Common myeloid progenitor, CD34-positive (primary cell): ENCODE measurements around the gene KIAA1958.
"Not testable (repeated sequence)": the region's sequence is repeated elsewhere in the genome, so short reads cannot be mapped to it uniquely, and the experiment has no call there.

ENCODE experiments used
- CTCF ChIA-PET: fragments of 350-600 bp; sonication (Branson Sonifier 250); formaldehyde crosslinking; loops from one replicate; lab custom pipeline; 2021; ENCODE audit warnings: antibody characterized with exemption; lab: Charles Lee
- POLR2A ChIA-PET: fragments of 350-600 bp; sonication (Branson Sonifier 250); formaldehyde crosslinking; loops from one replicate; lab custom pipeline; 2021; ENCODE audit warnings: antibody characterized with exemption; lab: Charles Lee
- DNase-seq, 3 donors: peaks; one replicate each; pipeline versions ENCODE4 v3.0.0 to v3.0.0-alpha.2; 2013
- H3K27ac ChIP-seq, 2 experiments: 1 replicate in 1 of 2; 2 replicates in 1 of 2; pipeline ENCODE4 v1.7.0; 2013; ENCODE audit warnings: inconsistent platforms in 2 of 2, low read length in 2 of 2, mild to moderate bottlenecking in 2 of 2, low read depth in 1 of 2, moderate library complexity in 1 of 2; ENCODE audit not compliant: severe bottlenecking in 2 of 2, insufficient read depth in 1 of 2, poor library complexity in 1 of 2
- H3K27me3 ChIP-seq, 5 experiments: replicated peaks in 2 of 5; 1 replicate in 3 of 5; 2 replicates in 2 of 5; pipeline versions ENCODE4 v1.6.1 to v1.7.0; 2013; ENCODE audit warnings: low read length in 4 of 5, mild to moderate bottlenecking in 2 of 5, moderate library complexity in 2 of 5, inconsistent platforms in 1 of 5; ENCODE audit not compliant: insufficient read depth in 5 of 5, control insufficient read depth in 4 of 5
- H3K36me3 ChIP-seq, 4 experiments: 1 replicate in 2 of 4; 2 replicates in 2 of 4; pipeline versions ENCODE4 v1.6.1 to v1.7.0; 2013; ENCODE audit warnings: low read length in 3 of 4, control low read depth in 1 of 4, mild to moderate bottlenecking in 1 of 4; ENCODE audit not compliant: control insufficient read depth in 4 of 4, insufficient read depth in 4 of 4
- H3K4me1 ChIP-seq, 4 experiments: 1 replicate in 3 of 4; 2 replicates in 1 of 4; pipeline versions ENCODE4 v1.6.1 to v1.7.1; 2013; ENCODE audit warnings: low read length in 3 of 4, mild to moderate bottlenecking in 3 of 4, control low read depth in 1 of 4, inconsistent platforms in 1 of 4, moderate library complexity in 1 of 4; ENCODE audit not compliant: control insufficient read depth in 4 of 4, insufficient read depth in 4 of 4; ENCODE audit errors: control extremely low read depth in 1 of 4
- H3K4me3 ChIP-seq, 7 experiments: 1 replicate in 4 of 7; 2 replicates in 3 of 7; pipeline versions ENCODE4 v1.5.1 to v1.7.0; 2013; ENCODE audit warnings: mild to moderate bottlenecking in 7 of 7, low read length in 6 of 7, moderate library complexity in 6 of 7, inconsistent platforms in 2 of 7, low read depth in 2 of 7, control low read depth in 1 of 7; ENCODE audit not compliant: insufficient read depth in 4 of 7, control insufficient read depth in 1 of 7; ENCODE audit errors: extremely low read depth in 1 of 7
- H3K9me3 ChIP-seq, 5 experiments: 1 replicate in 4 of 5; 2 replicates in 1 of 5; pipeline versions ENCODE4 v1.6.1 to v1.7.1; 2013; ENCODE audit warnings: low read length in 4 of 5, mild to moderate bottlenecking in 2 of 5, inconsistent platforms in 1 of 5, low read depth in 1 of 5, moderate library complexity in 1 of 5; ENCODE audit not compliant: control insufficient read depth in 4 of 5, insufficient read depth in 2 of 5; ENCODE audit errors: control extremely low read depth in 1 of 5
- WGBS: methylation state at CpG from one replicate; pipeline ENCODE4 v1.1.5; 2013; ENCODE audit not compliant: insufficient coverage; 5-methylcytosine and 5-hydroxymethylcytosine counted together

KIAA1958 gene

DNA sequence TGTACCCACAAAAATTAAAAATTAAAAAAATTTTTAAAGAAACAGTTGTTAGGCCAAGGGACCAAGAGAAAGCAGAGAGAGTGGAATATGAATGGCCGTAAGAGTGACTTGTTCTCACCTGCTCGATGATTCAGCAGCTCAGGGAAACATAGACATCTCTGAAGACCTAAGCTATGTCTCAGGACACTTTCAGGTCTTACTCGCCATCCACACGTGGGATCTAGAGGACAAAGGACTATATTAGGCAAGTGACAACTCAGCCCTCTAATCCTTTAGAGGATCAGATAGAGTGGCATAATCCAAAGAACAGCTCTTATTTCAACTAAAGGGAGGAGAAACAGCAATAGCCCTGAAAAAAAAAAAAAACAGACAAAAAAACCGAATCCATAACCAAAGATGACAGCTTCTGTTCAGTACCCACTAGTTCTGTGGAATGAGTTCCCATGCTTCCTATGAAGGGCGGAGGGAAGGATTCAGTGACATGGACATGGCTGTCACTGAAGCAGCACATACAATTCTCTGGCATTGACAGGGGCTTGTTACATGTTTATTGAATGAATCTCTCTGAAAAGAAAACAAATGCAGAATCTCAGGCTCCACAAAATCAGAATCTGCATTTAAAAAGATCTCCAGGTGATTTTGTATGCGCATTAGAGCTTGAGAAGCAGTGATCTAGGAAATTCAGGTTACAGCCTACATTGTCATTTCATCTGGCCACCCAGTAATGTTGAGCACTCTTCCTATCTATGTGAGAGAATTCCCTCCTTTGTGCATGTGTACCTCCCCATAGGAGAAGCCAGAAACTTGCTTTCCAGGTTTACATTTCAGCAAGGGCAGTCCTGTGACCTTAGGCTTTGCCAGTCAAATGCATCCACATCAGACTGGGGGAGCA, 96.0 kb downstream of the KIAA1958 start:
- Histone ChIP-seq H3K4me1 (no peaks in the 10 kb centered on the region), H3K4me3 (no peak overlapping the region), H3K9me3 (no peaks in the 10 kb centered on the region), H3K36me3 (no peaks in the 10 kb centered on the region), H3K27me3 (no peaks in the 10 kb centered on the region), H3K27ac (no peak overlapping the region)
- WGBS: 100% methylated on average over 7 of the region's 7 CpGs
- ChIA-PET CTCF (interaction anchor here (0.6 kb wide), 2 partner anchors 75 to 120 kb away, joined by 3 read pairs; no protein-coding TSS in a partner anchor), POLR2A (no interaction called here)
- no peak for DNase-seq

DNA sequence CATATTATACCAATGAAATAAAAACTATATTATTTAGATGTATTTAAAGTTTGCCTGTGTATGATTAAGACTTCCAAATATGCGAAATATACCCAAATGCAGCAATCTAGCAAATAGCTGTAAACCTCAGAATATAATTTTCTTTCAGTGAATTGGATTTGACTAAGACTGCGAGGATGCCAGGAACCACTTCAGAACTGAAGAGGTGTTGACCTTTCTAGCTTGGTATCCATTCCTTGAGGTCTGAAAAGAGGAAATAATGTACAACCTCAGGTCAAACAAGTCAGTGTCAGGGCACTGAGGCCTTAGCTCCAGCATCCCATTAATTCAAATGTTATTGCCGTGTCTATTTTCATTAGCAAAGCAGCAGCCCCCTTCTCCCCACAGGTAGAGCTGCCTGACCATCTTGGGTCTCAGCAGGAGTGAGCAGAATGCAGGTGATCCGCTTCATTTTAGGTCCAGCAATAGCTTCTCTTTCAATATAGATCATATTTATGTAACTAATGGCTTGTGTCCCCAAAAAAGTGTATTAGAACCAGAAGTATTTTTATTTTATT, 100.0 kb downstream of the KIAA1958 start:
- CTCF ChIA-PET: interaction anchor here (0.7 kb wide), 1 partner anchor 9 kb away, joined by 3 read pairs; no protein-coding TSS in a partner anchor

DNA sequence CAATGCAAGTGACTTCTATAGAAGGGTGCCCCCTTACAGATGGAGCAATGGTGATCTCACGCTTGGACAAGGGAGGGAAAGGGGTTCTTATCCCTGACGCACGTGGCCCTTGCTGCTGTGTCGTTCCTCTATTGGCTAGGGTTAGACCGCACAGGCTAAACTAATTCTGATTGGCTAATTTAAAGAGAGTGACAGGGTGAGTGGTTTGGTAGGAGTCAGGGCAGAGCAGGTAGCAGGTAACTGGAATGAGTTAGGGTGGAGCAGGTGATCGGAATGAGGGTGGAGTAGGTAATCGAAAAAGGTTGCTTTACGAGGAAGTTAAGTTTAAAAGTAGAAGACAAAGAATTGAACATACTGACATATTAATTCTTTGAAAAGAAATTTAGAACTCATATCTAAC, 105.2 kb downstream of the KIAA1958 start:
- CTCF ChIA-PET: not testable (repeated sequence)

More for the DNA sequence above, 100.0 kb downstream of the KIAA1958 start:
- H3K27ac ChIP-seq: no peak overlapping the region
- H3K36me3 ChIP-seq: no peaks in the 10 kb centered on the region
- no peak for DNase-seq
- no peak overlapping the region for H3K4me3 ChIP-seq
- 96% methylated on average over 3 of the region's 4 CpGs for WGBS
- no peaks in the 10 kb centered on the region for H3K9me3 ChIP-seq
- no peaks in the 10 kb centered on the region for H3K27me3 ChIP-seq
- no peaks in the 10 kb centered on the region for H3K4me1 ChIP-seq
- POLR2A ChIA-PET: interaction anchor here (0.8 kb wide), 1 partner anchor 109 kb away, joined by 3 read pairs; no protein-coding TSS in a partner anchor

DNA sequence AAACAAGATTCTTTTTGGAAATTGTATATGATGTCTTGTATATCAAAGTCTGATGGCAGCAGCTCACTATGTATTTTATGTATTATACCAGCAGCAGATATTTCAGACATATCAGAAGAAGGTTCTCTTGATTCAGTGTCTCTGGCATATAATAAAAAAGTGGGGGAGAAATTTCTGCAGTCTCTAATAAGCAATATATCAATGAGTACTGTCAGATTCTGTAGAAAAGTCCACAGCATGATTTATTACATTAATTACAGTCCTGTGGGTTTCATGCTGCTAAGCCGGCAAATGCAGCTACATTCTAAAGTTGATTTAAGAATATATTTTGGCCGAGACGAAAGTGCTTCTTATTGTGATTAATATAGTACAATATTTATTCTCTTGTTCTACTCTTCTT, 113.1 kb downstream of the KIAA1958 start:
- no peaks in the 10 kb centered on the region for H3K36me3 ChIP-seq
- POLR2A ChIA-PET: no interaction called here
- H3K27ac ChIP-seq: no peak overlapping the region
- no peaks in the 10 kb centered on the region for H3K9me3 ChIP-seq
- no peak overlapping the region for H3K4me3 ChIP-seq
- no peak for DNase-seq
- no CpG with 5 or more reads among the region's 3 CpGs for WGBS
- no peaks in the 10 kb centered on the region for H3K27me3 ChIP-seq
- CTCF ChIA-PET: interaction anchor here (0.6 kb wide), 1 partner anchor 436 kb away, joined by 3 read pairs; no protein-coding TSS in a partner anchor
- no peaks in the 10 kb centered on the region for H3K4me1 ChIP-seq

More for the DNA sequence above, 105.2 kb downstream of the KIAA1958 start:
- H3K9me3 ChIP-seq, DNase-seq, H3K4me3 ChIP-seq, H3K27me3 ChIP-seq, H3K4me1 ChIP-seq, POLR2A ChIA-PET, H3K27ac ChIP-seq, H3K36me3 ChIP-seq: not testable (repeated sequence)
- 100% methylated on average over 4 of the region's 8 CpGs for WGBS

DNA sequence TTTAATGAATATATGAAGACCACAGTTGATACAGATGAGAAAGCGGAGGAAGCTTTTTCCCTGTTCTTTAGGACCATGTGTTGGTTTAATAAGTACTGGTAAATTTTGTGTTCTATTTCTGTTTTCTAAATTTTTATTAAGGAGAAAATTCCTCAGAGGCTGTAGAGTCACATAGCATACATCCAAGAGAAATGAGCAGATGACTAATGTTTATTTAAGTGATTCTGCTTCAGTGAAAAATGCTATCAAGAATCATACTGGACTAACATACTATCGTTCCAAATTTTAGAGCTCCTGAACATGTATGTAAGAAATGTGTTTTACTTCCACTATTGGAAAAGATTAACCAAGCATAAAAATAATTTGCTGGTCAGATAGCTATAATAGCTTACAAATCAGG, 115.0 kb downstream of the KIAA1958 start:
- WGBS: no CpG with 5 or more reads among the region's 2 CpGs
- Histone ChIP-seq H3K4me1 (no peaks in the 10 kb centered on the region), H3K4me3 (no peak overlapping the region), H3K27me3 (no peaks in the 10 kb centered on the region), H3K27ac (no peak overlapping the region), H3K9me3 (no peaks in the 10 kb centered on the region), H3K36me3 (no peaks in the 10 kb centered on the region)
- CTCF ChIA-PET: no interaction called here
- DNase-seq: no peak
- POLR2A ChIA-PET: no interaction called here

DNA sequence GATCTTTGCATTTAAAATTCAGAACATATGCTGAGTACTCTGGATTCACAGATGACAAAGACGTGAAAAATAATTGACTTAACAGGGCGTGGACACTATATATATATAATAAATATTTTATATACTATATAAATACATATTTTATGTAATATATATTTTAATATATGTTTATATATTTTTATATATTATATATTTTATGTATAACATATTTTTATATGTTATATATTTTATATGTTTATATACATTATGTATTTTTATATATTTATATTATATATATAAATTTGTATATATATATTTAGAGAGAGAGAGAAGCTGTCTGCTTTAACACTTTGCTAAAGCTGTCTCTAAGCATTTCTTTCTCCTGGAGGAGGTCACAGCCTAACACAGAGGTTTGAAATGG, 118.2 kb downstream of the KIAA1958 start:
- H3K27ac ChIP-seq: no peak overlapping the region
- WGBS: no CpG with 5 or more reads among the region's 2 CpGs
- no peak for DNase-seq
- H3K36me3 ChIP-seq: no peaks in the 10 kb centered on the region
- ChIA-PET POLR2A (no interaction called here), CTCF (no interaction called here)
- H3K4me1 ChIP-seq: no peaks in the 10 kb centered on the region
- H3K27me3 ChIP-seq: no peaks in the 10 kb centered on the region
- H3K4me3 ChIP-seq: no peak overlapping the region
- no peaks in the 10 kb centered on the region for H3K9me3 ChIP-seq

DNA sequence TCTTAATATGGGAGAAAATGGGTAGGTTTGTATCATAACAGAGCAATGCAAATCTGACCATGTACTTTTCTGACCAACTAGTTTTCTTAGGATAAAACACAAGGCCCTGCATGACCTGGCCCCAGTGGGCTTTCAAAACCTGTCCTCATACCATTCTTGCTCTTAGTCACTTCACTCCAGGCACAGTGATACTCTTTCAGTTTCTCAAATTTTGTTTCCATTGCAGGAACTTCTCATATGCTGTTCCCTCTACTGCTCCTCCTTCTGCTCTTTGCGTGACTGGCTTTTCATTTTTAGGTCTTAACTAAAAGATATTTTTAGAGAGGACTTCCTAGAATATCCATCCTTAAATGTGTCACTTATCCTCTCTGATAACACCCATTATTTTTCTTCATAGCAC, 118.9 kb downstream of the KIAA1958 start:
- POLR2A ChIA-PET: no interaction called here
- 80% methylated on average over 1 of the region's 1 CpG for WGBS
- Histone ChIP-seq H3K4me1 (no peaks in the 10 kb centered on the region), H3K36me3 (no peaks in the 10 kb centered on the region), H3K4me3 (no peak overlapping the region), H3K27ac (no peak overlapping the region), H3K27me3 (no peaks in the 10 kb centered on the region), H3K9me3 (no peaks in the 10 kb centered on the region)
- no peak for DNase-seq
- CTCF ChIA-PET: no interaction called here
